Gastrocnemius medialis (tissue), 4 donors: ENCODE measurements around the gene MPZL3. TPM values are rescaled to one million over a fixed set of nuclear protein-coding genes. Genes with fewer than 3 reads are reported as not detected.

Experiments
- ATAC-seq, 2 donors: fragments of 150-250 bp; one replicate each; pipeline ENCODE4 v1.9.1; 2016
- DNase-seq, 2 donors: peaks; one replicate each; pipeline ENCODE4 v3.0.0-alpha.2; 2019
- H3K27ac ChIP-seq, 4 donors: fragments of 200-600 bp; sonication (generic); 1 replicate in 1 of 4; 2 replicates in 3 of 4; pipeline ENCODE4 v1.5.1; 2016 to 2018; ENCODE audit warnings: mild to moderate bottlenecking in 2 of 4, moderate library complexity in 1 of 4
- H3K27me3 ChIP-seq, 3 donors: fragments of 200-600 bp; sonication (generic) in 2 of 3; 1 replicate in 1 of 3; 2 replicates in 2 of 3; pipeline versions ENCODE4 v1.5.1 to v1.6.0; 2016 to 2019; ENCODE audit warnings: mild to moderate bottlenecking in 1 of 3, moderate library complexity in 1 of 3
- H3K36me3 ChIP-seq, 2 donors: fragments of 200-600 bp; sonication (generic) in 1 of 2; one replicate each; pipeline ENCODE4 v1.5.1; 2017 to 2018
- H3K4me1 ChIP-seq, 2 donors: fragments of 200-600 bp; sonication (generic) in 1 of 2; one replicate each; pipeline ENCODE4 v1.5.1; 2016 to 2017; ENCODE audit warnings: mild to moderate bottlenecking in 2 of 2
- H3K4me3 ChIP-seq, 4 donors: fragments of 200-600 bp; sonication (generic) in 3 of 4; 1 replicate in 1 of 4; 2 replicates in 3 of 4; pipeline ENCODE4 v1.5.1; 2016 to 2019; ENCODE audit warnings: mild to moderate bottlenecking in 2 of 4
- H3K9me3 ChIP-seq, 3 donors: fragments of 200-600 bp; sonication (generic) in 2 of 3; 1 replicate in 1 of 3; 2 replicates in 2 of 3; pipeline ENCODE4 v1.5.1; 2016 to 2019
- POLR2A ChIP-seq, 2 donors: fragments of 450-650 bp; IDR thresholded peaks; one replicate each; pipeline ENCODE4 v1.6.1; 2017; ENCODE audit warnings: antibody characterized with exemption in 2 of 2, mild to moderate bottlenecking in 2 of 2, moderate library complexity in 2 of 2
- in situ Hi-C, 4 donors: fragments of 200-750 bp; cut with MboI; loops; one replicate each; pipeline versions ENCODE4 v1.15.0 to v1.8.0; 2017; ENCODE audit warnings: low sequenced_read_pairs in 4 of 4
- intact Hi-C: fragments of 100-400 bp; cut with DNase I; formaldehyde crosslinking; loops from one replicate; pipeline ENCODE4 v1.15.1; 2023; ENCODE audit warnings: low total_unique reads
- total RNA-seq, 4 donors: library from RNA; depleted of rRNA; stranded (reverse); fragments of >200 nt; gene quantifications; one replicate each; pipeline versions ENCODE4 v1.1.0 to v1.2.3, GENCODE V29; 2016
- TF ChIP-seq, protein P1 (sequence below), 5 experiments: fragments of 450-650 bp in 3 of 5; fragments of 200-600 bp in 2 of 5; sonication (generic) in 2 of 5; IDR thresholded peaks in 4 of 5; conservative IDR thresholded peaks in 1 of 5; 1 replicate in 4 of 5; 2 replicates in 1 of 5; pipeline ENCODE4 v1.5.1; 2016 to 2019; ENCODE audit warnings: antibody characterized with exemption in 5 of 5, mild to moderate bottlenecking in 3 of 5, moderate library complexity in 3 of 5

The MPZL3 gene
- total RNA-seq, 4 donors from 2014 or later = 0.10 to 2.1 (median 0.19) TPM

DNA sequence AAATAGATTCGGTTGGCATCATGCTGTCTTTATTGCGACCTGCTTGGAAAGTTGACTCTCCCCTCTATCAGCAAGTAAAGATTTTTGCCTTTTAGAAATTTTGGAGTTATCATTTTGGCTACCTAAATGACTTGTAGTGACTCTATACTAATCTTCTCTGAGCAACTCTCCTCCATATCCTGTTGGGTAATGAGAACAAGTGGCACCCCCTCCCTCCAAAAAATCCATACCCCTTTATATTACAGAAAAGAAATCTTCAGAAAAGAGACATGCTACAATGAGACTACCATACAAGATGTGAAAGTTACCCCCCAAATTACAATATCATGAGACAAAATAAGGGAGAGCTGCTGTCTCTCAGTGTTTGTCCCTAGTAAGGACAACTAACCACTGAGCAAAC is 28.6 kb downstream of the MPZL3 start:
- H3K4me1 ChIP-seq = no peaks in the 10 kb centered on the region
- H3K9me3 ChIP-seq = no peaks in the 10 kb centered on the region
- H3K27me3 ChIP-seq = peaks cover 0 to 6% (median 0%) of the 10 kb centered on the region in 3 donors
- intact Hi-C loops = no loop called here
- TF ChIP-seq POLR2A (IDR thresholded peaks at IDR 0.05) = no peak
- TF ChIP-seq, protein P1, sequence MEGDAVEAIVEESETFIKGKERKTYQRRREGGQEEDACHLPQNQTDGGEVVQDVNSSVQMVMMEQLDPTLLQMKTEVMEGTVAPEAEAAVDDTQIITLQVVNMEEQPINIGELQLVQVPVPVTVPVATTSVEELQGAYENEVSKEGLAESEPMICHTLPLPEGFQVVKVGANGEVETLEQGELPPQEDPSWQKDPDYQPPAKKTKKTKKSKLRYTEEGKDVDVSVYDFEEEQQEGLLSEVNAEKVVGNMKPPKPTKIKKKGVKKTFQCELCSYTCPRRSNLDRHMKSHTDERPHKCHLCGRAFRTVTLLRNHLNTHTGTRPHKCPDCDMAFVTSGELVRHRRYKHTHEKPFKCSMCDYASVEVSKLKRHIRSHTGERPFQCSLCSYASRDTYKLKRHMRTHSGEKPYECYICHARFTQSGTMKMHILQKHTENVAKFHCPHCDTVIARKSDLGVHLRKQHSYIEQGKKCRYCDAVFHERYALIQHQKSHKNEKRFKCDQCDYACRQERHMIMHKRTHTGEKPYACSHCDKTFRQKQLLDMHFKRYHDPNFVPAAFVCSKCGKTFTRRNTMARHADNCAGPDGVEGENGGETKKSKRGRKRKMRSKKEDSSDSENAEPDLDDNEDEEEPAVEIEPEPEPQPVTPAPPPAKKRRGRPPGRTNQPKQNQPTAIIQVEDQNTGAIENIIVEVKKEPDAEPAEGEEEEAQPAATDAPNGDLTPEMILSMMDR (IDR thresholded peaks at IDR 0.05 in 4 of 5, conservative IDR thresholded peaks at IDR 0.05 in 1 of 5) = no peak
- in situ Hi-C loops = no loop called here
- no peak for DNase-seq
- no peaks in the 10 kb centered on the region for H3K36me3 ChIP-seq
- ATAC-seq = no peak
- H3K27ac ChIP-seq = no peak overlapping the region
- no peak overlapping the region for H3K4me3 ChIP-seq

DNA sequence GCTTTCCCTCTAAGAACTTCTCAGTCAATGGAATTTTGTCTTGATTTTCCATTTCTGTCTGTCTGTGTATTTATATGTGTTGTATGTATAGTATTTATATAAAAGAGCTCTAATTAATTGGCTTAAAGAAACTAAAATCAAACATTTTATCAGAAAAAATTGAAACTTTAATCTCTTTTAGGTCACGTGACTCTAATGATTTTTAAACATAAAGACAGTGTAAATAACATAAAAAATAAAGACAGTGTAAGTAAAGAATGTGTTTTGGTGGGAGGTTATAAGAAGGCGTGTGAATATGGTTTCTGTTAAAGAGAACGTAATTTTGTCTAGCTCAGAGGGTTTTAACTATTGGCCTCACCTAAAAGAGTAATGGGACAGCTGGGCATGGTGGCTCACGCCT is 29.7 kb downstream of the MPZL3 start:
- DNase-seq = no peak
- Histone ChIP-seq H3K4me3 (no peak overlapping the region), H3K27ac (no peak overlapping the region), H3K36me3 (no peaks in the 10 kb centered on the region), H3K4me1 (no peaks in the 10 kb centered on the region), H3K27me3 (peaks cover 0 to 6% (median 2%) of the 10 kb centered on the region in 3 donors), H3K9me3 (no peaks in the 10 kb centered on the region)
- intact Hi-C loops = no loop called here
- ATAC-seq = no peak
- no peak for TF ChIP-seq POLR2A (IDR thresholded peaks at IDR 0.05)
- TF ChIP-seq, protein P1 (IDR thresholded peaks at IDR 0.05 in 4 of 5, conservative IDR thresholded peaks at IDR 0.05 in 1 of 5) = no peak
- in situ Hi-C loops = no loop called here

DNA sequence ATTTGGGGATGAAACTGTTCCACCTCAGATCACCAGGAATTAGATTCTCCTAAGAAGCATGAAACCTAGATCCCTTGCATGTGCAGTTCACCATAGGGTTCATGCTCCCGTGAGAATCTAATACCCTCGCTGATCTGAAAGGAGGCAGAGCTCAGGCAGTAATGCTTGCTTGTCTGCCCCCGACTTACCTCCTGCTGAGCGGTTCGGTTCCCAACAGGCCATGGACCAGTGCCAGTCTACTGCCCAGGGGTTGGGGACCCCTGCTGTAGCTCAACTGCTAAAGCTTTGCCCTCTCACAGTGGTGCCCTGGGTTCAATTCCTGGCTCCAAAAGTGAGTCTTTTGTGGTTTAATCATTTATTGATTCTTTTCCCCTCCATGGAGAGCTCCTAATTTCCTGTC is 30.7 kb downstream of the MPZL3 start:
- TF ChIP-seq, protein P1 (IDR thresholded peaks at IDR 0.05 in 4 of 5, conservative IDR thresholded peaks at IDR 0.05 in 1 of 5) = no peak
- no peak for TF ChIP-seq POLR2A (IDR thresholded peaks at IDR 0.05)
- no peak for DNase-seq
- H3K9me3 ChIP-seq = no peaks in the 10 kb centered on the region
- no peaks in the 10 kb centered on the region for H3K36me3 ChIP-seq
- no peak overlapping the region for H3K4me3 ChIP-seq
- peaks cover 0 to 6% (median 3%) of the 10 kb centered on the region in 3 donors for H3K27me3 ChIP-seq
- no peaks in the 10 kb centered on the region for H3K4me1 ChIP-seq
- in situ Hi-C loops (no loop called here), intact Hi-C loops (no loop called here)
- no peak for ATAC-seq
- no peak overlapping the region for H3K27ac ChIP-seq

DNA sequence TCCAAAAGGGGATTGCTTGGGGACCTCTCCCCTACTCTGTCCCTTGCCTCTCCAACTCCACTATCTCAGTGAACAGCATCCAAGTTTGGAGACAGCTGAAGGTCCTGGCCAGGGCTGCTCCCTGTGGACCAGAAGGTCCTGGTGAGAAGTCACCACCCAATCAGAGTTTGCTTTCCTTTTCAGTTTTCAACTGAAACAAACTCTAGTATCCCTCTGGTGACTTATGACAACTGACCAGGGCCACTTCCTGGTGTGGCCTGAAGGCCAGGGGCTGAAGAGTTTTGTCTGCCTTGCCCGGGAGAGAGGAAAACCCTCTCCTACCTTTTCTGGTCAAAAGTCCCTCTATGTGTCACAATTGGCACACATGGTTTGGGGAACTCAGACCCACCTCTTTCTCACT is 32.4 kb downstream of the MPZL3 start:
- in situ Hi-C loops = no loop called here
- H3K4me1 ChIP-seq = no peaks in the 10 kb centered on the region
- no peak overlapping the region for H3K27ac ChIP-seq
- H3K36me3 ChIP-seq = no peaks in the 10 kb centered on the region
- ATAC-seq (no peak), DNase-seq (no peak)
- peaks cover 0 to 6% (median 3%) of the 10 kb centered on the region in 3 donors for H3K27me3 ChIP-seq
- no peak for TF ChIP-seq POLR2A (IDR thresholded peaks at IDR 0.05)
- TF ChIP-seq, protein P1 (IDR thresholded peaks at IDR 0.05 in 4 of 5, conservative IDR thresholded peaks at IDR 0.05 in 1 of 5) = no peak
- H3K4me3 ChIP-seq = no peak overlapping the region
- intact Hi-C loops = no loop called here
- no peaks in the 10 kb centered on the region for H3K9me3 ChIP-seq

DNA sequence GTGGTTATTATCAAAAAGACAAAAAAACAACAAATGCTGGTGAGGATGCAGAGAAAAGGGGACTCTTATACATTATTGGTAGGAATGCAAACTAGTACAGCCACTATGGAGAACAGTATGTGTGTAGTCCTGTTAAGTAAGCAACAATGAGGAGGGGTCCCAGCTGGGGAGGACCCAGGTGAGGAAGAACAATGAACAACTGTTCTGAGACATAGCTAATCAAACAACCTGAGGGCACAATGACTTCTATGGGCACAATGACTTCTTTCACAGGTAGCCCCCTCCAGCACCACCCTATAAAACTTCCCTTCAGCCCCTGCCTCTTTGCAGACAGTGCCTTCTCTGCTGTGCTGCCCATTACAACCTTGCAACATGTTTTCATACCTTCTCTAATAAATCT is 32.9 kb downstream of the MPZL3 start:
- Histone ChIP-seq H3K9me3 (no peaks in the 10 kb centered on the region), H3K4me1 (no peaks in the 10 kb centered on the region), H3K4me3 (no peak overlapping the region), H3K27me3 (peaks cover 0 to 9% (median 3%) of the 10 kb centered on the region in 3 donors), H3K36me3 (no peaks in the 10 kb centered on the region), H3K27ac (no peak overlapping the region)
- DNase-seq = no peak
- no peak for ATAC-seq
- in situ Hi-C loops = no loop called here
- TF ChIP-seq, protein P1 (IDR thresholded peaks at IDR 0.05 in 4 of 5, conservative IDR thresholded peaks at IDR 0.05 in 1 of 5) = no peak
- TF ChIP-seq POLR2A (IDR thresholded peaks at IDR 0.05) = no peak
- intact Hi-C loops = no loop called here
